GM21381 (cell line): Measurements from ENCODE around the gene PRAMEF14.
"Not testable (repeated sequence)": the region's sequence is repeated elsewhere in the genome, so short reads cannot be mapped to it uniquely, and the experiment has no call there.

ENCODE experiments used
- ATAC-seq: cut with Tn5 transposase; IDR thresholded peaks from one replicate; pipeline ENCODE4 v1.9.1; 2021; ENCODE audit warnings: mild to moderate bottlenecking, moderate library complexity; ENCODE audit not compliant: unreplicated experiment

The PRAMEF14 gene, protein sequence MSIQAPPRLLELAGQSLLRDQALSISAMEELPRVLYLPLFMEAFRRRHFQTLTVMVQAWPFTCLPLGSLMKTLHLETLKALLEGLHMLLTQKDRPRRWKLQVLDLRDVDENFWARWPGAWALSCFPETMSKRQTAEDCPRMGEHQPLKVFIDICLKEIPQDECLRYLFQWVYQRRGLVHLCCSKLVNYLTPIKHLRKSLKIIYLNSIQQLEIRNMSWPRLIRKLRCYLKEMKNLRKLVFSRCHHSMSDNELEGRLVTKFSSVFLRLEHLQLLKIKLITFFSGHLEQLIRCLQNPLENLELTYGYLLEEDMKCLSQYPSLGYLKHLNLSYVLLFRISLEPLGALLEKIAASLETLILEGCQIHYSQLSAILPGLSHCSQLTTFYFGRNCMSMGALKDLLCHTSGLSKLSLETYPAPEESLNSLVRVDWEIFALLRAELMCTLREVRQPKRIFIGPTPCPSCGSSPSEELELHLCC

DNA sequence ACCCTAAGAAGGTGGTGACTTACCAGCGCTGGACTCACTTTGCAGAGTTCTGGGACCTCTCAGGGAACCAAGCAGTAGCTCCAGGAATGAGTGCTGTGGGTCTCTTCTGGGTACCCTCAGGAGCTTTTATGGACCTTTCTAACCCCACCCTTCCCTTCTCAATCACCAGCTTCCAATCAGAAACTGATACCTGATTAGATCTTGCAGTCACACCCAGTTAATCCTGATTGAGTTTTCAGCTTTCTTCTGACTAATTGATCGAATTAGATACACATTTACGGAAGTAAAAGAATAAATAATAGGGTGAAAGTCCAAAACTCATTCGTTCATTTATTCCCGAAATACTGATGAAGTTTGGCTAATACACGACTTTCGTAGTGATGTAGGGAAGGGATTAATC is at the start of gene PRAMEF14:
TSS of gene PRAMEF14 (minus strand) at position 101 of the 400 bp plus-strand sequence. CDS start 1,820 bp downstream, outside the sequence.
- ATAC-seq: not testable (repeated sequence)

- not testable (repeated sequence) for ATAC-seq
These were observed 48.4 kb upstream of the PRAMEF14 start for GRCh38 chr1:13395311-13395710.

GRCh38 chr1:13394761-13395160 is 47.8 kb upstream of the PRAMEF14 start:
- ATAC-seq: not testable (repeated sequence)

DNA sequence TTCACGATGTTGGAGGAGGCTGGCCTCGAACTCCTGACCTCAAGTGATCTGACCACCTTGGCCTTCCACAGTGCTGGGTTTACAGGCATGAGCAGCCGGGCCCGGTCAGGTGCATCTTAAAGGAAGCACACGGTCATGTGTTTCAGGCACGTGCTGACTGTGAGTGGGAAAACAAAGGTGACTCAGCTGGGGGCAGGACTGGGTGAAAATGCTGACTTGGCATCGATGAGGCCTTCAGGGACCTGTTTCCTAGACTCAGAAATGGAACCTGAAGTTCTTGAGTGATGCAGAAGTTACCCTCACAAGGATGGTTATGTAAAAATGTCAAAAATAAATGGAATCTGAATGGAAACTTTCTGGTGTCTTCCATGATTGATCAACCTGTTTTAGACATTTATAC is 46.1 kb upstream of the PRAMEF14 start:
- not testable (repeated sequence) for ATAC-seq

DNA sequence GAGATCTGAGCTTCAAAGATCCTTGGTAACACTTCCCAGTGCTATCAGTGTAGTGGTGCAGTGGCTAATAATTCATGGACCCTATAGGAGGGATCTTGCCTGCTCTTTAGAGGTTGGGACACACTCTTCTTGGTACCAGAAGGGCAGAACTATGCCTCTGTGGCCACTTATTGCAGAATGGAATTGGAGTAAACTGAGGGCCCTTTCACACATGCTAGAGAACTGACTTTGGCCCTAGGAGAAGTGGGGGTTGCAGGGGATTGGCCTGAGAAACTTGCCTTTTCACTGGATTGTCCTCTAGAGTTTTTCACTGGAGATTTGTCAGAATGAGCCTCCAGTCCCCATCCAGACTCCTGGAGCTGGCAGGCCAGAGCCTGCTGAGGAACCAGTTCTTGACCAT is 42.4 kb upstream of the PRAMEF14 start, which contains the start of gene PRAMEF17:
TSS of gene PRAMEF17 (plus strand) at position 301 of the 400 bp plus-strand sequence. CDS start at position 327, 26 bp downstream.
- not testable (repeated sequence) for ATAC-seq

GRCh38 chr1:13380380-13380779 is 33.4 kb upstream of the PRAMEF14 start:
- not testable (repeated sequence) for ATAC-seq

GRCh38 chr1:13378983-13379382 is 32.0 kb upstream of the PRAMEF14 start:
- not testable (repeated sequence) for ATAC-seq

GRCh38 chr1:13368544-13368943 is 21.6 kb upstream of the PRAMEF14 start:
- not testable (repeated sequence) for ATAC-seq

DNA sequence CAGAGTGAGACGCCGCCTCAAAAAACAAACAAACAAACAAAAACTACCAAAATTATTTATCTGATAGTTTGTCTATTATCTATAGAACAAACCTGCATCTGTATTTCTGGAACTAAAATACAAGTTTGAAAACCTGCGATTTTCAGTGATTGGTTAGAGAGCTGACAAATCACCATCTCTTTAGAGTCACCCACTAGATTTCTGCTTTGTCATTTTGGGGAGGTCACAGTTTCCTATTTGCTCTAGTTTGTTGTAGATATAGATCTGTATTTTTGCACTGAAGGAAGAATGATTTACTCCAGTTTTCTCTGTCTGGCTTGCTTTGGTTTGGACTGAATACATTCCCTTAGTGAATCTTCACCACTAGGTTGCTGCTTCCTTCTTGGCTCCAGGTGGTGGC is 19.6 kb upstream of the PRAMEF14 start:
- ATAC-seq: not testable (repeated sequence)

DNA sequence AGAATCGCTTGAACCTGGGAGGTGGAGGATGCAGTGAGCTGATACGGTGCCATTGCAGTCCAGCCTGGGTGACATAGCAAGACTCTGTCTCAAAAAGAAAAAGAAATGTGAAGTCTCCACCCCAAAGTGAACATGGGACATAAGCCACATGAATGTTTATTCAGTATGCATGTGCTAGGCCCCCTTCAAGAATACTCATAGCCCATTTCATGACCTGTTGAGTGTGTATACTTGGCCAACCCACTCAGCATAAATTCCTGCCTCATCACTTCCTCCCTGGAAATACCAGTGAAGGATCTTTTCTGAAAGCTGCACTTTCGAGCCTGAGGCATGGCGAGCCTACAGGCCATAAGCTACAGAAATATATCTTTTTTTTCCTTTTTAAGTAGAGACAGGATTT is 18.0 kb upstream of the PRAMEF14 start:
- ATAC-seq: not testable (repeated sequence)

DNA sequence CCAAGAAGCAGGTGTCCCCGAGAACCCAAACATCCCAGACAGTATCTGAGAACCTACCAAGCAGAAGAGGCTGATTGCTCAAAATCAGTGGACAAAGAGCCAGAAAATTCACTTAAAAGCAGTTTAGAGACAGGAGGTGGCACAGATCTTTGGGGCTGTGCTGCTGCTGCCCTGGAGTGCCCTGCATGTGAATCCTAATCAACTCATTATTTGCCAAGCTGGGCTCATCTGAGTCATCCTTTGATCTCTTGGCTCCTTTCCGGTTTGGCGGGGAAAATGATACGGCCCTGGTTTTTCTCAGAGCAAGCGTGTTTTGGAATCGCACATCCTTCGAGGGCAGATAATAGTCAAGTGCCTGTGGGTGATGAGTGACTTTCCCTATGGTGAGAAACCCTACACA is 15.4 kb upstream of the PRAMEF14 start:
- not testable (repeated sequence) for ATAC-seq

- not testable (repeated sequence) for ATAC-seq
These were observed 9.8 kb upstream of the PRAMEF14 start for GRCh38 chr1:13356774-13357173.

GRCh38 chr1:13354475-13354874 is 7.5 kb upstream of the PRAMEF14 start:
- ATAC-seq: not testable (repeated sequence)

GRCh38 chr1:13353476-13353875 is 6.5 kb upstream of the PRAMEF14 start:
- not testable (repeated sequence) for ATAC-seq

GRCh38 chr1:13342496-13342895 is 4.4 kb downstream of the PRAMEF14 start:
- ATAC-seq: not testable (repeated sequence)

DNA sequence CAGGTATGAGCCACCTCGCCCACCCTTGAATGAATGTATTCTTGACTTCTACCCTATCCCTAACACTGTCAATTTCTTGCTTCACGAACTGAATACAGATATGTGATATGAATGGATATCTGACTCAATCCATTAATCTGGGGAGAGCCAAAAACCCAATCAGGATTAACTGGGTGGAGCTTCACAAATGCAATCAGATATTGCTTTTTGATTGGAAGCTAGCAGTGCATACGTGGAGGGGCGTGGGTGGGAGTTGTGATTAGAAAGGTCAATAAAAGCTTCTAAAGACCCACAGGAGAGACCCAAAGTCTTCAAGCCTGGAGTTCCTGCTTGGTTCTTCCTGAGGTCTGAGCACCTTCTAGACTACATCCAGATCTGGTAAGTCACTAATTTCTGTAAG is 31.7 kb downstream of the PRAMEF14 start, which contains the start of gene PRAMEF15:
TSS of gene PRAMEF15 (plus strand) at position 301 of the 400 bp plus-strand sequence. CDS start 2,827 bp downstream, outside the sequence.
- ATAC-seq: not testable (repeated sequence)

DNA sequence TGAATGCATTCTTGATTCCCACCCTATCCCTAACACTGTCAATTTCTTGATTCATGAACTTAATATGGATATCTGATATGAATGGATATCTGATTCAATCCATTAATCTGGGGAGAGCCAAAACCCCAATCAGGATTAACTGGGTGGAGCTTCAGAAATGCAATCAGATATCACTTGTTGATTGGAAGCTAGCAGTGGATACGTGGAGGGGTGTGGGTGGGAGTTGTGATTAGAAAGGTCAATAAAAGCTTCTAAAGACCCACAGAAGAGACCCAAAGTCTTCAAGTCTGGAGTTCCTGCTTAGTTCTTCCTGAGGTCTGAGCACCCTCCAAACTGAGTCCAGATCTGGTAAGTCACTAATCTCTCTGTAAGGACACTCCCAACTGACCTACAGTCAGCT is 43.7 kb downstream of the PRAMEF14 start, which contains the start of gene PRAMEF33:
TSS of gene PRAMEF33 (plus strand) at position 301 of the 400 bp plus-strand sequence. CDS start 2,416 bp downstream, outside the sequence.
- not testable (repeated sequence) for ATAC-seq

DNA sequence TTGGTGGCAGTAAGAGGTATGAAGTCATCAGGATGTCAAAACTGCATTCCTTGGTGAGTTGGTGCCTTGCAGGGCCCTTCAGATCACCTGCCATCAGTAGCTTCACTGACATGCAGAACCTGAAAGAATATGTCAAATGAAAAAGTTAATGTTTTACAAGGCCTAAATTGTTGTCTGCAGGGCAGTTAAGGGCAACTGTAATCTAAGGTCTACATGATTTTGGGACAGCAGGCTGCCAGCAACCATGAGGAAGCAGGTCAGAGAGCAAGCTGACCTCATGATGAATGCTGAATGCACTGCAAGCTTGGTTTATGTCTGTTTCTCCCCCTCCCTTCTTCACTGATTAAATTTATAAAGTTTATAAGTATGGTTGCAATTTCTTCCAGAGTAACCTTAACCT is 44.7 kb downstream of the PRAMEF14 start:
- ATAC-seq: not testable (repeated sequence)

DNA sequence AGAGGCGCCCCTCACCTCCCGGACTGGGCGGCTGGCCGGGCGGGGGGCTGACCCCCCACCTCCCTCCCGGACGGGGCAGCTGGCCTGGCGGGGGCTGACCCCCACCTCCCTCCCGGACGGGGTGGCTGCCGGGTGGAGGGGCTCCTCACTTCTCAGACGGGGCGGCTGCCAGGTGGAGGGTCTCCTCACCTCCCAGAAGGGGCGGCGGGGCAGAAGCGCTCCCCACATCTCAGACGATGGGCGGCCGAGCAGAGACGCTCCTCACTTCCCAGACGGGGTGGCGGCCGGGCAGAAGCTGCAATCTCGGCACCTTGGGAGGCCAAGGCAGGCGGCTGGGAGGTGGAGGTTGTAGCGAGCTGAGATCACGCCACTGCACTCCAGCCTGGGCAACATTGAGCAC is 48.2 kb downstream of the PRAMEF14 start:
- not testable (repeated sequence) for ATAC-seq

- not testable (repeated sequence) for ATAC-seq
These were observed 49.6 kb downstream of the PRAMEF14 start for GRCh38 chr1:13297216-13297931.
